PC-9 (cell line): ENCODE data around the gene SKI.

Experiments
- EZH2 ChIP-seq: fragments of 200-600 bp; sonication (generic); IDR thresholded peaks from 2 replicates; pipeline ENCODE4 v1.8.0; 2017; ENCODE audit warnings: antibody characterized with exemption, low read depth
- TF ChIP-seq, protein P1 (sequence below): fragments of 200-600 bp; sonication (generic); conservative IDR thresholded peaks from 2 replicates; pipeline ENCODE4 v1.6.1; 2017; ENCODE audit warnings: mixed run types, antibody characterized with exemption, mild to moderate bottlenecking, moderate library complexity

DNA sequence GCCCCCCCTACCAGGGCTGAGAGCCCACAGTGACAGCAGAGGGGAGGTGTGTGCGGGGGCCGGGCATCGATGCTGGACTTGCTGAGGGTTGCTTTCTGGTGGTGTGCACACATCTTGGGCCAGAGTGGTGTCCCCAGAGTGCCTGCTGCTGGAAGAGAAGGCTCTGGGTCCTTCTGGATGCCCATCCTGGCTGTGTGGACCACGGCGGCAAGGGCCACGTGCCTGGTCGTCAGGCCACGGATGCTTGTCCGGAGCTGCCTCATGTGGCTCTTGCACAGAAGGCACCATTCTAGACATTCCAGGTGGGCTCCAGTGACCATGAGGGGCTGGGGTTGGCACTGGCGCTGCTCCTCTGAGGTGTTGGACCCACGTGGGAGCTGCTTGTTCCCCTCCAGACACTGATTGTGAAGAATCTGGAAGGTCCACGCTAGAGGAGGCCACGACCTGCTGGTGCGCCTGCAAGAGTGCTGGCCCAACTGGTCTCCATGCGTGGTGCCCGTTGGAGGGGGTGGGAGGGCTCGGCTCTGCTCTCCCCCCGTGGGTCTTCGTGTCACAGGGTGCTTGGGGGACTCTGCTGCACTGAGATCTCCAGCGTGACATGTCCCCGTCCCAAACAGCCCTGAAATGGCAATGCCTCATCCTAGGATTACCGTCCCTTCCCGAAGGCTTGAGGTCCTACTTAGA lies 25.8 kb downstream of the SKI start:
- TF ChIP-seq EZH2 = no peak
- TF ChIP-seq, protein P1, sequence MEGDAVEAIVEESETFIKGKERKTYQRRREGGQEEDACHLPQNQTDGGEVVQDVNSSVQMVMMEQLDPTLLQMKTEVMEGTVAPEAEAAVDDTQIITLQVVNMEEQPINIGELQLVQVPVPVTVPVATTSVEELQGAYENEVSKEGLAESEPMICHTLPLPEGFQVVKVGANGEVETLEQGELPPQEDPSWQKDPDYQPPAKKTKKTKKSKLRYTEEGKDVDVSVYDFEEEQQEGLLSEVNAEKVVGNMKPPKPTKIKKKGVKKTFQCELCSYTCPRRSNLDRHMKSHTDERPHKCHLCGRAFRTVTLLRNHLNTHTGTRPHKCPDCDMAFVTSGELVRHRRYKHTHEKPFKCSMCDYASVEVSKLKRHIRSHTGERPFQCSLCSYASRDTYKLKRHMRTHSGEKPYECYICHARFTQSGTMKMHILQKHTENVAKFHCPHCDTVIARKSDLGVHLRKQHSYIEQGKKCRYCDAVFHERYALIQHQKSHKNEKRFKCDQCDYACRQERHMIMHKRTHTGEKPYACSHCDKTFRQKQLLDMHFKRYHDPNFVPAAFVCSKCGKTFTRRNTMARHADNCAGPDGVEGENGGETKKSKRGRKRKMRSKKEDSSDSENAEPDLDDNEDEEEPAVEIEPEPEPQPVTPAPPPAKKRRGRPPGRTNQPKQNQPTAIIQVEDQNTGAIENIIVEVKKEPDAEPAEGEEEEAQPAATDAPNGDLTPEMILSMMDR = no peak
